HG03025 (cell line): ENCODE measurements around the gene MFRP.

ENCODE experiments used
- ATAC-seq: cut with Tn5 transposase; IDR thresholded peaks from one replicate; pipeline ENCODE4 v1.9.1; 2021; ENCODE audit warnings: mild to moderate bottlenecking, moderate library complexity; ENCODE audit not compliant: unreplicated experiment, low FRiP score

The MFRP gene

DNA sequence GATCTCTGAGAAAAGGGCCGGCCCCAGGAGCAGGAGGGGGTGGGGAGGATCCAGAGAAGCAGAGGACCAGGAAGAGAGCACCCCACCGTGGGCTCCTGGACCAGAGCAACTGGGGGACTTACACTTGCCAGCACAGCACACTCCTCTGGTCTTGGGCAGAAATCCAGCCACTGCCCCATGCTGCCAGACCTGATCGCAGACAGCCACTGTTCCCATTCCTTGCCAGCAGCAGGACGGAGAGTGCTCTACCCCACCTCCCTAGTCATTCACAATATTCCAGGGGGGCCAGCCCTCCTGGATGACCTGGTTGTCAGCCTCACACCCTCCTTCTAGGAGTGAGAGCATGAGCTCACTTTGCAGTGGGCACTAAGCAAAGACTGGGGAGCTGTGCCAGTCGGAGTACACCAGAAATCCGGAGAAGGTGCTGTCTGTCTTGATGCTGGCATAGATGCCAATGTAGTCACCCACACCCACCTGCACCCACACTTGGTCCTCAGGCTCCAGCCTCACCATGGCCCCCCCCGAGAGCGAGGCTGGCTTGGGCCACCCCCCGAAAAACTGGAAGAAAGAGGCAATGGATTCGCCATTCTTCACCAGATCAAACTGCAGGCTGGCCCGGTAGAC lies 7.4 kb downstream of the MFRP start:
- ATAC-seq = no peak

- ATAC-seq = no peak
These were observed 8.1 kb downstream of the MFRP start for GRCh38 chr11:119338318-119338890.

GRCh38 chr11:119337581-119338317 lies 8.8 kb downstream of the MFRP start:
- ATAC-seq = no peak

GRCh38 chr11:119336744-119337469 lies 9.6 kb downstream of the MFRP start:
- no peak for ATAC-seq

- no peak for ATAC-seq
These were observed 10.6 kb downstream of the MFRP start for GRCh38 chr11:119335655-119336543.

- ATAC-seq = no peak
These were observed 11.3 kb downstream of the MFRP start for GRCh38 chr11:119335091-119335654.

DNA sequence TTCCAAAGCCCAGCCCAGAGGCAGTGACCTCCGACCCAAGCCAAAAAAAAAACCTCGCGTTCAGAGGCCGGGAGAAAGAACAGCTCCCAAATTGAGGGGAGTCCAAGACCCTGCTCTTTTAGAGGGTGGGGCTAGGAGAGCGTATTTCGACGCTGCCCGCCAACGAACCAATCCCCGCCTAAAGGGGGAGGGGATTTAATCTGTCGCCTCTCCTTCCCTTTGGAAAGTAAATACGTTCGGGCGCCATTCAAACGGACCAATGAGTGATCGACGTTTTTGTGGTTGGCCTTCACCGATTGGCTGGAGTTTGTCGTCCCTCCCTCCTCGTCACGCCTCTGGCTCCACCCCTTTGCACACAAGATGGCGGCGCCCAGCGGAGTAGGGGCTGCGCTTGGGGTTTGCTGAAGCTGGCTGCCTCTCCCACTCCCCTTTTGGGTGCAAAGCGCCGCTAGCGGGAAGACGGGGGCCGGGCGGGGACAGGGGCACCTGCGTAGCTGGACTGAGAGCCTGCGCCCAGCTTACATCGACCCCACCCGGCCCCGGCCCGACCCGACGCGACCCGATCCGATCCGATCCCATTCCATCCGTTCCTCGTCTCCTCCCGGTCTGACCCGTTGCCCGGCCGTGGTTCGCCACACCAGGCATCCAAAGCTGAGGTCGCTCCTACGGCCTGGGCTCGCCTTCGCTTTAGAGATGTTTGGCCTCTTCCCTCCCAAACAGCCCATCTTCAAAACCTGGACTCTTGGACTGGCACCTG lies 12.2 kb downstream of the MFRP start, which contains the start of gene RNF26:
RNF26 (plus strand) TSS at position 354 of the 757 bp plus-strand sequence. CDS start 596 bp downstream, outside the sequence.
- peak; percentile 92 for ATAC-seq

DNA sequence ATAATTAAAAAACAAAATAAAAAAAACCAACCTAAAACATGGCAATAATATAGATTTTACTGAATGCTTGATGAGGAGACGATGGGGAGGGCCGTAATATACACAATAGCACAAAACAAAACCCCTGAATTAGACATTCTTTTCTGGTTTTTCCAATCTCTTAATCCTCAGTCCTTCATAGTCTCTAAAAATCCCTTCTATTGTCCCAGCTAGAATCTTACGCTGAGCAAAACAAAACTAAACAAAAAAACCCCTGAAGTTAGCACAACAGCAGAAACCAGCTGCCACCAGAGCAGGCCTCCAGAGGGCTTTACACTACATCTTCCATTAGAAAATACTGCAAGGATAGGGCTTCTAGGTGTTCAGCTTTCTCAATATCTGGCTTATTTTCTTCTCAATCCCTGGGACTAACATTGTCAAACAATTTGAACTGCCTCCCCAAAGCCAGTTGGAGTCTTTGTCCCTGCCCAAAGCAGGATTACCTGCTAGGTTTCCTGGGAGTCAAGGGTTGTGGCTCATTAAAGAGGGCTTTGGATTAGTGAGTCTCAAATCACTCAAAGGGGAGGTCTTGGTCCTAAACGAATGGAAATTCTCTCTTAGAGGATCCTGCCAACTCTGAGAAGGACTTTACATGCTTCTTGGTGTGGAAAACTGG lies 14.3 kb downstream of the MFRP start:
- no peak for ATAC-seq

GRCh38 chr11:119330237-119330636 lies 16.3 kb downstream of the MFRP start:
- ATAC-seq = no peak

GRCh38 chr11:119329320-119329719 lies 17.2 kb downstream of the MFRP start:
- ATAC-seq = no peak

DNA sequence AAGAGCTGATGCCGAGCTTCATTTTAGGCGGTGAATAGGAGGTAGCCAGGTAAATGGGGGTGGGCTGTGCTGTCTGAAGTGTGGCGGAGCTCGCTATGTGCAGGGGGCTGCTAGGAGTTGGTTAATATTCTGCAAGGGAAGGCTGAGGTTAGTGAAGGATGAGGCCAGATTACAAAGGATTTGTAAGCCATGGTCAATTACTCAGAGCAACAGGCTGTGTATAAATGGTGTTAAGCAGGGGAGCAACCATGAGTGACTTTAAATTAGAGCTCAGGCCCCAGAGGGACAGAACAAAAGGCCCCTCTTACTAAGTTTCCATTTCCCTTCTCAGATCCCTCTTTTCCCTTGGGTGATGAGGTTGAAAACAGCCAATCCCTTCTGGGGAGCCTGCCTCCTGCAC lies 22.3 kb downstream of the MFRP start:
- ATAC-seq = no peak

- ATAC-seq = no peak
These were observed 22.9 kb downstream of the MFRP start for GRCh38 chr11:119323532-119324033.

DNA sequence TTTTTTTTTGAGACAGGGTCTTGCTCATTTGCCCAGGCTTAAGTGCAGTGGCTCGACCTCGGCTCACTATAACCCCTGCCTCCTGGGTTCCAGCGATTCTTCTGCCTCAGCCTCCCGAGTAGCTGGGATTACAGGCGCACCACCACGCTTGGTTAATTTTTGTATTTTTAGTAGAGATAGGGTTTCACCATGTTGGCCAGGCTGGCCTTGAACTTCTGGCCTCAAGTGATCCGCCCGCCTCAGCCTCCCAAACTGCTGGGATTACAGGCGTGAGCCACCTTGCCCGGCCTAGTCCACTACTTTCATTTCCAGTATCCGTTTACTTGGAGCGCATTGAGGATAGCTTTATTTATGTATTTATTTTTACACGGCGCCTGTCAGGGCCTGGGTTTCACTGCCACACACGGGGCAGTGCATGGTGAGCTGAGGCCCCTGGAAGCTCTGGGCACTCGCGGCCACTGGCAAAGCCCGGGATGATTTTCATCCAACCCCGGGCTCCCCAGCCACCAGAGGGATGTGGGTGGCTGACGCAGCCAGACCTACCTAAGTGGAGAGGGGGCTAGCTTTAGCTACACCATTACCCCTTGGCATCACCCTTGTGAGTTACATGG lies 23.5 kb downstream of the MFRP start:
- no peak for ATAC-seq

- ATAC-seq = no peak
These were observed 24.2 kb downstream of the MFRP start for GRCh38 chr11:119322360-119322739.

- peak; percentile 35 for ATAC-seq
These were observed 25.6 kb downstream of the MFRP start for GRCh38 chr11:119320776-119321524.

DNA sequence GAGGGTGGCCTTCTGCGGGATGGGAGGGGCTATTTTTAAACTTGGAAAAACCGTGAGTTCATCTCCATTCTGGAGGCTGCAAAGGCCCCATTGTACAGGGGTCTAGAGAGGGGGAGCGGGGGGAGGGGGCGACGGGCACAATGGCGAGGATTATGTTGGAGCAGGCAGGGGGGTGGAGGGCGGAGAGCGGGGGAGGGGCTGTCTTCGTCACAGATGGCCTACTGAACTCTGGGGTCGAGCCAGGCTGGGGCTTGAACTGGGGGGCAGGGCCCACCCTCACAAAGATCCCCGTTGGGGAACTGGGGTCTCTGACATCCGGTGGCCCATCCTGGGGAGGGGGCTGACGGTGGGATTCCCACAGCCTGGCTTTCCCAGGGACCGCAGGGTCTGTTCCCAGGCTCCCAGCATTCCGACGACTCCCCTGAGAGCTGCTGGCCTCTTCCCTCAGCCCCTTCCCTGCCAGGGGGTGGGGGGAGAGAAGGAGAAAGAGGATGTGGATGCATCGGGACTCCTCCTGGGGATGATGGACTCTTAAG lies 26.2 kb downstream of the MFRP start:
- ATAC-seq = no peak

- ATAC-seq = no peak
These were observed 26.7 kb downstream of the MFRP start for GRCh38 chr11:119319700-119320239.
